Endothelial cell of umbilical vein (primary cell): ENCODE measurements around the gene GALR3. TPM values are rescaled to one million over a fixed set of nuclear protein-coding genes. Genes with fewer than 3 reads are reported as not detected.
A peak's percentile ranks its signal among the peaks of the same experiment; 100 is the strongest.

ENCODE experiments used
- BruUV-seq: library from RNA; stranded (reverse); fragments of 400-500 nt; replicated peaks from 2 replicates; lab custom pipeline; 2021; lab: Mats Ljungman, UMichigan
- CTCF ChIA-PET: fragments of 300-600, 350-600 bp; sonication (Branson Sonifier 250); formaldehyde crosslinking; loops from one replicate; lab custom pipeline; 2021; ENCODE audit warnings: antibody characterized with exemption, inconsistent platforms; lab: Charles Lee
- POLR2A ChIA-PET: fragments of 300-600, 350-600 bp; sonication (Branson Sonifier 250); formaldehyde crosslinking; loops from one replicate; lab custom pipeline; 2021; ENCODE audit warnings: antibody characterized with exemption, inconsistent platforms; lab: Charles Lee
- DNase-seq: peaks from one replicate; pipeline ENCODE4 v3.0.0-alpha.2; 2011; ENCODE audit warnings: low read depth, low spot score
- FAIRE-seq: peaks from 2 replicates; lab custom pipeline; 2011; peaks lifted over from hg19 to GRCh38; lab: Jason Lieb, UNC
- H2AFZ ChIP-seq: 2 replicates; pipeline ENCODE4 v1.6.0; 2012; ENCODE audit warnings: low read depth, low read length, control low read depth, inconsistent platforms
- H3K27ac ChIP-seq: 2 replicates; pipeline ENCODE4 v1.5.1; 2011; ENCODE audit warnings: low read depth, mild to moderate bottlenecking, control low read depth, low read length, moderate library complexity; ENCODE audit not compliant: insufficient read depth
- H3K27me3 ChIP-seq, 2 experiments: 2 replicates each; pipeline versions ENCODE4 v1.6.0 to v1.6.1; 2011; ENCODE audit warnings: low read length in 2 of 2, mixed read lengths in 1 of 2; ENCODE audit not compliant: control insufficient read depth in 2 of 2, insufficient read depth in 2 of 2
- H3K36me3 ChIP-seq, 2 experiments: 2 replicates in 1 of 2; 3 replicates in 1 of 2; pipeline ENCODE4 v1.5.1; 2011; ENCODE audit warnings: low read length in 2 of 2, mild to moderate bottlenecking in 1 of 2, moderate library complexity in 1 of 2; ENCODE audit not compliant: control insufficient read depth in 2 of 2, insufficient read depth in 2 of 2; ENCODE audit errors: extremely low read depth in 1 of 2
- H3K4me1 ChIP-seq: 3 replicates; pipeline ENCODE4 v1.5.1; 2011; ENCODE audit warnings: mild to moderate bottlenecking, low read length; ENCODE audit not compliant: control insufficient read depth, insufficient read depth; ENCODE audit errors: extremely low read depth
- H3K4me2 ChIP-seq: 2 replicates; pipeline ENCODE4 v1.6.1; 2011; ENCODE audit warnings: low read length, control low read depth, mixed read lengths; ENCODE audit not compliant: insufficient read depth
- H3K4me3 ChIP-seq, 3 experiments: fragments of 200-600 bp in 1 of 3; sonication (generic), shearing (Covaris generic) in 1 of 3; replicated peaks in 1 of 3; 2 replicates each; pipeline ENCODE4 v1.5.1; 2011 to 2016; ENCODE audit warnings: control low read depth in 3 of 3, low read length in 3 of 3, mild to moderate bottlenecking in 2 of 3, inconsistent platforms in 1 of 3, low read depth in 1 of 3, moderate library complexity in 1 of 3; ENCODE audit not compliant: insufficient read depth in 1 of 3
- H3K79me2 ChIP-seq: 2 replicates; pipeline ENCODE4 v1.6.0; 2012; ENCODE audit warnings: low read length, inconsistent platforms; ENCODE audit not compliant: control insufficient read depth, insufficient read depth
- H3K9ac ChIP-seq: replicated peaks from 2 replicates; pipeline ENCODE3; 2011; ENCODE audit warnings: low read length, control low read depth; ENCODE audit not compliant: insufficient read depth; ENCODE audit errors: extremely low read depth
- H3K9me1 ChIP-seq: replicated peaks from 3 replicates; pipeline ENCODE4 v1.6.0; 2011; ENCODE audit warnings: mild to moderate bottlenecking, low read length; ENCODE audit not compliant: control insufficient read depth, insufficient read depth; ENCODE audit errors: extremely low read depth
- H3K9me3 ChIP-seq: replicated peaks from 2 replicates; pipeline ENCODE4 v1.5.1; 2012; ENCODE audit warnings: low read length, inconsistent platforms; ENCODE audit not compliant: control insufficient read depth, insufficient read depth
- H4K20me1 ChIP-seq: replicated peaks from 2 replicates; pipeline ENCODE3; 2011; ENCODE audit warnings: mild to moderate bottlenecking, low read length; ENCODE audit not compliant: control insufficient read depth, insufficient read depth; ENCODE audit errors: extremely low read depth
- MYC ChIP-seq: IDR thresholded peaks from one replicate; pipeline ENCODE4 v1.6.1; 2011; ENCODE audit warnings: mild to moderate bottlenecking, low read depth, low read length
- POLR2A ChIP-seq: IDR thresholded peaks from 2 replicates; pipeline ENCODE4 v1.6.1; 2012; ENCODE audit warnings: low read depth, mild to moderate bottlenecking, control low read depth, low read length
- POLR2AphosphoS5 ChIP-seq: IDR thresholded peaks from 2 replicates; pipeline ENCODE4 v1.6.1; 2012; ENCODE audit warnings: low read depth, mild to moderate bottlenecking, control low read depth, low read length, moderate library complexity; ENCODE audit not compliant: insufficient read depth
- dilution Hi-C: fragments of 300-500 bp; cut with MboI; formaldehyde crosslinking; loops from one replicate; pipeline ENCODE4 v1.15.0; 2019; ENCODE audit warnings: low sequenced_read_pairs; ENCODE audit not compliant: extremely low pct_ligation_motif_present
- intact Hi-C: fragments of 100-400 bp; cut with micrococcal nuclease; formaldehyde crosslinking; loops from one replicate; pipeline ENCODE4 v1.10.0; 2022
- polyA plus RNA-seq, 4 experiments: library from polyadenylated mRNA; depleted of rRNA in 3 of 4; stranded (reverse) in 3 of 4; unstranded in 1 of 4; fragments of >200 nt; gene quantifications; 2 replicates each; pipeline versions ENCODE4 v1.2.1 to v1.2.3, GENCODE V29; 2011 to 2012; ENCODE audit warnings: missing spikeins in 1 of 4
- total RNA-seq: library from RNA; stranded (reverse); gene quantifications from 2 replicates; pipeline ENCODE4 v1.2.3, GENCODE V29; 2021
- TF ChIP-seq, protein P1 (sequence below): IDR thresholded peaks from 2 replicates; pipeline ENCODE4 v1.6.1; 2011; ENCODE audit not compliant: insufficient read depth, insufficient read length

The GALR3 gene
- total and polyA plus RNA-seq, 2 donors (not counting 3 experiments of a cell fraction or from before 2014, with no cell fraction given) = not detected

DNA sequence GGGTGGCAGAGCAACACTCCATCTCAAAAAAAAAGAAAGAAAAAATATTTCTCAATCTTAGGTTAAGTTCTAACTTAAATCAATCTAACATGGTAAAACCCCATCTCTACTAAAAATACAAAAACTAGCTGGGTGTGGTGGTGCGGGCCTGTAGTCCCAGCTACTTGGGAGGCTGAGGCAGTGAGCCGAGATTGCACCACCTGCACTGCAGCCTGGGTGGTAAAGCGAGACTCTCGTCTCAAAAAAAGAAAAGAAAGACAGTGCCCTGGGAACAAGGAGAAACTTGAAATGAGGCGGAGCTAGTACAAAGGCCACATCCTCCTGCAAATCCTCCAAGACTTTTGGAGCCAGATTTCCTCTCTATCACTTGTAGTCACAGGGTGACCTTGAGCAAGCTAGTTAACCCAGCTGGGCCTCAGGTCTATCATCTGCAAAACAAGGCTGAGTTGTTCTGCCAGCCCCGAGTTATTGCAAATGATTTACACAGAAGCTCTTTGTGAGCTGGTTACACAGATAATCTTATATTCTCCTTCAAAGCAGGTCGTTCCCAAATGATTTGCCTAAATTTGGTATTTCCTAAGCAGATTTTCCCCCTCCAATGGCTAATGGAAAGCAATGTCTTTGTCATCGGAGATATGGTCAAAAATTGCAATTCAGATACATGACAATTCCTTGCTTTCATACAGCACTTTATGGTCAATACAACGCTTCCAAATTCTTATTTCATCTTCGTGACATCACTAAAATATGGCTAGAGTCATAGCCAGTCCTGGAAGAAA lies 19.0 kb downstream of the GALR3 start:
- Histone ChIP-seq H2AFZ (no peak overlapping the region), H3K79me2 (peaks cover 18% of the 10 kb centered on the region), H3K4me3 (no peak overlapping the region), H3K9me1 (no peaks in the 10 kb centered on the region), H3K27ac (no peak overlapping the region), H3K27me3 (no peaks in the 10 kb centered on the region), H4K20me1 (peaks cover 2% of the 10 kb centered on the region), H3K9me3 (no peaks in the 10 kb centered on the region), H3K9ac (no peak overlapping the region), H3K36me3 (peaks cover 8 to 11% of the 10 kb centered on the region in 2 experiments), H3K4me2 (no peak overlapping the region), H3K4me1 (peaks cover 7% of the 10 kb centered on the region)
- DNase-seq = no peak
- BruUV-seq = no TSS peak
- dilution Hi-C loops (no loop called here), intact Hi-C loops (no loop called here)
- ChIA-PET POLR2A (interaction anchor here (0.6 kb wide), 1 partner anchor 162 kb away, joined by 3 read pairs; no protein-coding TSS in a partner anchor), CTCF (interaction anchor here (1.0 to 2.4 kb wide), 2 partner anchors 21 to 25 kb away, joined by 6 to 11 read pairs; no protein-coding TSS in a partner anchor)
- TF ChIP-seq MYC = no peak
- no peak for TF ChIP-seq POLR2A
- peak; percentile 24 for FAIRE-seq

DNA sequence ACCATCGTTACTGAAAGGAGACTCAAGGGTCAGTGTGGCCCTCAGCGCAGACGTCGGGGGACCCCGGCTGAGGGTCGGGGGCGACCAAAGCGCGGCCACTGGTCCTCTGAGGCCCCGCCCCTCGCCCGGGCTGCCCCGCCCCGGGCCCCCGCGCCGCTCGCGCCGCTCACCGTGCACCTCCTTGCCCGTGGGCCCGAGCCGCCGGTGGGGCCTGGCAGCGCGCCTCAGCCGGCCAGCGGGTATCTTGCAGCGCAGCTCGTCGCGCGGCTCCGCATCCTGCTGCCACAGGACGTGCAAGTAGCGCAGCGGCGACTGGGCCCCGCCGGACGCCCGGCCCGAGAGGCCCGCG lies 20.5 kb downstream of the GALR3 start:
- no TSS peak for BruUV-seq
- peak overlapping the region; percentile 19 for H3K27ac ChIP-seq
- peak overlapping the region; percentile 52 to 91 (median 68) for H3K4me3 ChIP-seq
- dilution Hi-C loops (no loop called here), intact Hi-C loops (loop anchor here (1.0 kb wide), 1 partner anchor 20 kb away; no protein-coding TSS in a partner anchor)
- peaks cover 1 to 5% of the 10 kb centered on the region in 2 experiments for H3K36me3 ChIP-seq
- POLR2A ChIA-PET = interaction anchor here (1.1 to 1.7 kb wide), 2 partner anchors 9 to 36 kb away, joined by 3 to 4 read pairs; no protein-coding TSS in a partner anchor
- peaks cover 12% of the 10 kb centered on the region for H3K4me1 ChIP-seq
- FAIRE-seq (no peak), DNase-seq (no peak)
- H3K4me2 ChIP-seq = peak overlapping the region; percentile 93
- no peaks in the 10 kb centered on the region for H3K27me3 ChIP-seq
- H3K79me2 ChIP-seq = peaks cover 24% of the 10 kb centered on the region
- peak overlapping the region; percentile 58 for H2AFZ ChIP-seq
- H4K20me1 ChIP-seq = no peaks in the 10 kb centered on the region
- peak; percentile 2 for TF ChIP-seq POLR2AphosphoS5
- TF ChIP-seq, protein P1, sequence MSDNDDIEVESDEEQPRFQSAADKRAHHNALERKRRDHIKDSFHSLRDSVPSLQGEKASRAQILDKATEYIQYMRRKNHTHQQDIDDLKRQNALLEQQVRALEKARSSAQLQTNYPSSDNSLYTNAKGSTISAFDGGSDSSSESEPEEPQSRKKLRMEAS = no peak
- no peaks in the 10 kb centered on the region for H3K9me3 ChIP-seq
- CTCF ChIA-PET = interaction anchor here (0.8 to 2.2 kb wide), 7 partner anchors 9 to 209 kb away, joined by 3 to 21 read pairs (median 3); no protein-coding TSS in a partner anchor
- H3K9ac ChIP-seq = peak overlapping the region; percentile 58
- H3K9me1 ChIP-seq = no peaks in the 10 kb centered on the region
